NCI-H1417 (cell line): ENCODE data around the gene ITIH3.

ENCODE experiments used
- DNase-seq, 3 experiments: peaks; one replicate each; lab custom pipeline; 2025; lab: John Stamatoyannopoulos, UW

Gene ITIH3

DNA sequence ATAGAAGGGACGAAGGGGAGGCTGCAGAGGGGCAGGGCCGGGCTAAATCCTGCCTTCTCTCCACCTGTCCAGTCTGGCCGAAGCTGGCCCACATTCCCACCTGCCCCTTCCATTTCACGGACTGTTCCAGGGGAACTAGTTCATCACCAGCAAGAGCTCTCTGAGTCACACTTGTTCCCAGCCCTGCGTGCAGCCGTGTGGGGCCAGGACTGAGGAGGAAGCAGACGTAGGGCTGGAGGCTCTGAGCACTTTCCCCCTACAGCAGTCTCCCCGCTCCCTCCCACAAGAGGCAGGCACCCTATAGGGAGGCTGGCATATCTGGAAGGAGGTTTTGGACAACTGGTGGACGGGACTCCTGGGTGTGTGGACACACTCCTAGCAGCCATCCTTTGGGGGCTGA is 32.8 kb downstream of the ITIH3 start:
- no peak for DNase-seq

DNA sequence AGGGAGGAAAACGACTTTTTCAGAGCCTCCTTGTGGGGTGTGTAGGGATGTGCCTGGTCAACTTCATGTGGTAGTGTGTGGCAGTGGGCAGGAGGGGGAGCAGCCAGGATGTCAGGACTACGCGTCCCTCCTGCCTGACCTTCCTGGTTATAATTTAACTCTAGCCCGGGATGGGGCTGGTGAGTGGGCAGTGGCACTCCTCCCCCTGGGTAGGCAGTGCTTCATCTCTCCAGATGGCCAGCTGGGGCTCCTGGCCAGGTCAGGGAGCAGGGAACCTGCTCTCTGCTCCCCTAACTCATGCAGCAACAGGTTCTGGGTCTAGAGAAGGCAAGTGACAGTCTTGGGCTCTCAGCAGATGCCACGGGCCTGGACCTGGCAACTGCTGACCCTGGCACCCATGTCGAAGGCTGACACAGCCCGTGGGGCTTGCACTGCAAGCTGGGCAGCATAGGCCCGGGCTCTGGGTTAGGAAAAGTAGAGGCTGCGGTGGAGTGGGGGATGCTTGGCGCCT is 33.3 kb downstream of the ITIH3 start:
- DNase-seq: no peak

DNA sequence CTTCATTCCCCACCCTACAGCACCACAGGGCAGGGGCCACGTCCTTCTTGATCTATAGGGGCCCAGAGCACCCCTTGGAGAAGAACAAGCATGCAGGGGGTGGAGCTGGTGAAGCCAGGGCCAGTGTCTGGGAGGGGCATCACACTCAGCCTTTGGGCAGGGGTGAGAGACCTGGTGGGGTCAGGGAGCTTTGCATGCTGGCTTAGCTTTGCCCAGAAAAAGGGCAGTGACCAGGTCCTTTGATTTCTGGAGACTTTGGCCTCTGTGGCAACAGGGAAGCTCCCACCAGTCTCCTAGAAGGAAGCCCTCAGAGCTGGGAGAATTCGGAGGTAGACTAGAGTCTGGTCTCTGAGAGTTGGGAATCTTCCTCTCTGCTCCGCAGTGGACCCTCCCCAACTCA is 34.9 kb downstream of the ITIH3 start:
- no peak for DNase-seq

DNA sequence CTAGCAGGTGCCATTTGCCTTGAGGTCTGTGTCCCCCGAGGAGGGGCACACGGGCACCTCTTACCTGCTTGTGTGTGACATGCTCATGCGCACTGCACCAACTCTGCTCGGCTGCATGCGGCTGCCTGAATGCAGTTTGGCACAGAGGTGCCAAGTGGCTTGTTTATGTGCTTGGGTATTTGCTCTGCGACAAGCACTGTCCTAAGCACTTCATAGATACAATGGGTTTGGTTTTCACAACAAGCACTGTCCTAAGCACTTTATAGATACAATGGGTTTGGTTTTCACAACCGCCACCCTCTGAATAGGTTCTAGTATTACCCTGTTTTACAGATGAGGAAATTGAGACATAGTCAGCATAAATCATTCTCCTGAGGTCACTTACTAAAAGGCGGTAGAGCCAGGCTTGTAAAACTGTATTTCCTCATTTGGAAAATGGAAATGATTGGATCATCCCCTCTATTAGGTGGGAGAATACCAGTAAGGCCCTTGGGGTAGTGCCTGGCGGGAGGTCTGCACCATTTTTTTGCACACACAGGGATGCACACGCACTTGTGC is 35.4 kb downstream of the ITIH3 start:
- no peak for DNase-seq

DNA sequence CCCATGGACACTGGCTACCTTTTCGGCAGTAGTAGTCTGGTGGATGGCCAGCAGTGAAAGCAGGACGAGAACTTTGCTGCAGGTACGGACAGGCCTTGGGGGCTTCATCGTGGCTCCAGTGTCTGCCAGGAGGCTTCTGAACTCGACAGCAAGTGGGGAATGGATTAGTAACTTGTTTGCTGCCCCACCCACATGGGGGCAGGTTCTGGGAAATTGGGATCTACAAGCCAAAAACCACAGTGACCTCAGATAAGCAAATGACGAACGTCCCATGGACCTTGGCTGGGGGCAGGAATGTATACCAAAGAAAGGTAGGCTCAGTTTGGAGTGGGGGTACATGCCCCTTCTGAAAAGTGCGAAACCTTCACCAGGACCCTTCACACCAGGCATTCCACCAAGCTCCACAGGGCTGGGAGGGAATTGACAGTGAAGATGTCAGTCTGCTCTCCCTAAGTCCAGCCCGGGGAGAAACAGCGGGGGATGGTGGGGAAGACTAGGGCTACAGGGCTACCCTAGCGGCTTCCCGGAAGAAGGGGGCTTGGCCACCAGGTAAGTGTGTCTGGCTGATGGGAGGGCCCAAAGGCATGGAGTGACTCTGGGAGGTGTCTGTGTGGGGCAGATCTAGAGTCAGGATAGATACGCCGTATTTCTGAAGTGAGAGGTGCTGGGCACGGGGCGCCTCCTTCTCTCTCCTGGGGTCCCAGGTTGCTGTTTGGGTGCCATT is 36.1 kb downstream of the ITIH3 start, which contains the start of gene ITIH4:
ITIH4 (minus strand) TSS at position 138 of the 724 bp plus-strand sequence; CDS start at position 108, 30 bp downstream.
- no peak for DNase-seq

DNA sequence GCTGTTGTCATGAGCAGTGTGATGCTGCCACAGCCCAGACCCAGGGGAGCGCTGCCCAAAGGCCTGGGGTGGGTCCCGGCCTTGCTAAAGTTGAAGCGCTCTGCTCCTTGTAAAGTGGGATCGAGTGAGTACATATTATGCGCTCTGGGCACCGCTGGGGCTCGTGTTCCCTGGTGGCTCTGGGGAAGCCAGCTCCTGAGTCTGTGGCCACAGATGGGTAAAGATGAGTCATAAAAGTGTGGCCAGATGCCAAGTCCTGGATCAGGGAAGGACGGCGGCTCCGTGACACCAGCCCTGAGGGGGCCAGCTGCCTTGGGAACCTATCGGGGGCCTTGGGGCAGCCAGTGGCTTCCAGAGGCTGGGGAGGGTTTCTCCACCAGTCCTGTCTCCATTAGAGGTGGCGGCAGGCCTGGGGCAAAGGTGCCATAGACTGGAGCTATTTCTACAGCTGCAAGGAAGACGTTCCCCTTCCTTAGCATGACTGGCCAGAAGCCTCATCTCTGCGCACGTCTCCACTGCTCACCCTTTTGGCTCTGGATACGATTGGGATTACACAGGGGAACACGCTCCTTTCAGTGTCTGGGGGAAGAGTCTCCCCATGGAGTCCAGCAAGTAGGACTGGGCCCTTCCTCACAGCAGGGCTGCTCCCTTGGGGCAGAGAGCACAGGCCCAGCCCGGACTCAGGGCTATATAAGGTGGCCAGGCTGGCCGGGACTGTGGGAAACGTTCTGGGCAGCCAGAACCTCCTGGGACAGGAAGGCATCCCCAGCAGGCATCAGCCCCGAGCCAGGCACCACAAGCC is 37.1 kb downstream of the ITIH3 start:
- no peak for DNase-seq

- no peak for DNase-seq
These were observed 38.6 kb downstream of the ITIH3 start for GRCh38 chr3:52833202-52833601.

GRCh38 chr3:52834871-52835501 is 40.4 kb downstream of the ITIH3 start, which contains the start of gene MUSTN1:
TSS of gene MUSTN1 (minus strand) at chr3:52835019. CDS start at chr3:52834948, 71 bp downstream.
- DNase-seq: no peak

GRCh38 chr3:52835766-52836470 is 41.3 kb downstream of the ITIH3 start:
- DNase-seq: no peak

DNA sequence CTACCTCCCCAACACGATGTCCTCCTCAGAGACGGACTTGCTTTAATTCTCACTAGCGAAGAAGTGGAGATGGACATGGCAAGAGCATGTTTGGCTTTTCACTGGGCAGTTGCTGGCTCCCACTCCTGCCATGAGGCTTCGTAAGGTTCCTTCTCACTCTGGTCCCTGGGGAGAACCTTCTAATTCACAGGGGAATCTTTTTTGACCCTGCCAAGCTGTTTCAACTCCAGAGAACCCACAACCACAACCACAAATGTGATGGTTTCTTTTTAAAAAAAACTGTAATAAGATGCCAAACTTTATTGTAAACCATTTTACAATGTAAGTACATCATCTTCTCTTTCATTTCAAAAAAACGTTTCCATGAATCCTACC is 41.9 kb downstream of the ITIH3 start:
- no peak for DNase-seq

GRCh38 chr3:52836986-52837385 is 42.4 kb downstream of the ITIH3 start:
- DNase-seq: no peak

DNA sequence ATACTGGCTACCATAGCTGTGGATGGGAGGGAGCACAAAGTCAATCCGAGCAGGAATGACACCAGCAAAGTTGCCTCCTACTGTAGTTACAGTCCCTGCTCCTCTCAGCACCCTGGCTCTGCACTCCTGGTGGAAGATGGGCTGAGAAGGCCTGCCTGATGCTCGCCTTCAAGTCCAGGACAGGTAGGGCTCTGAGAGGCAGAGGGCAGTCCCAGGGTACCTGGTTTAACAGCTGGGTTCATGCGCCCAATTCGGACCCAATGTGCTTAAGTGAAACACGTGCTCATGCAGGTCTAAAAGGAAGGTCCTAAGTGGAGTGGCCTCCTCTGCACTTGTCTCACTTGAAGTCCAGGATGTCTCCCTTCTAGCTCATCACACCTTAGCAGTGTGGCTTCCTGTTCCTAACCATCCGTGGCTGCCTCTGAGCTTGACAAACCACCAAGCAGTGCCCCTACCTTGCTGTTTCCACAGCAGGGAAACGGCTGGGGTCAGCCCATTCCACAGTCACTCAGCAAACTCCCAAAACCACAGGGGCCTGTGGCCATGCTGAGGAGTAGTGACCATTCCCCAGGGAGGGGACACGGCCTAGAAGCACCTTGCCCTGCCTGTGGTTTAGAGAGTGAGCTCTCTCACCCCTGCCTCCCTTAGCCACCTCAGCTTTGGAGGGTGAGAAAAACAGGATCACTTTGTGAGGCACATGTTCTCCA is 44.1 kb downstream of the ITIH3 start:
- no peak for DNase-seq

DNA sequence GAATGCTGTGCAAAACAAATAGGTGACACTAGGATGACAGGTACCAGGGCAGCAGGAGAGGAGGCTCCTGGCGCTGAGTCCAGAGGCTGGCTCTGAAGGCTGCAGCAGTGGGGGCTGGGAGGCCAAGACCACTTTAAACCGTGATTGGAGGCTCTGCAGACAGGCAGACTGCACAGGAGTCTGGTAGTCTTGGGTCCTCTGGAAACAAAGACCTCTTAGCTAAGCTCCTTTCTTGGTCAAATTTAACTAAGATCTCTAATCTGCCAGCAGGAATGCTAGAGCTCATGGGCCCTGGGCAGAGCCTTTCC is 44.6 kb downstream of the ITIH3 start:
- no peak for DNase-seq

GRCh38 chr3:52839892-52840545 is 45.4 kb downstream of the ITIH3 start:
- no peak for DNase-seq

DNA sequence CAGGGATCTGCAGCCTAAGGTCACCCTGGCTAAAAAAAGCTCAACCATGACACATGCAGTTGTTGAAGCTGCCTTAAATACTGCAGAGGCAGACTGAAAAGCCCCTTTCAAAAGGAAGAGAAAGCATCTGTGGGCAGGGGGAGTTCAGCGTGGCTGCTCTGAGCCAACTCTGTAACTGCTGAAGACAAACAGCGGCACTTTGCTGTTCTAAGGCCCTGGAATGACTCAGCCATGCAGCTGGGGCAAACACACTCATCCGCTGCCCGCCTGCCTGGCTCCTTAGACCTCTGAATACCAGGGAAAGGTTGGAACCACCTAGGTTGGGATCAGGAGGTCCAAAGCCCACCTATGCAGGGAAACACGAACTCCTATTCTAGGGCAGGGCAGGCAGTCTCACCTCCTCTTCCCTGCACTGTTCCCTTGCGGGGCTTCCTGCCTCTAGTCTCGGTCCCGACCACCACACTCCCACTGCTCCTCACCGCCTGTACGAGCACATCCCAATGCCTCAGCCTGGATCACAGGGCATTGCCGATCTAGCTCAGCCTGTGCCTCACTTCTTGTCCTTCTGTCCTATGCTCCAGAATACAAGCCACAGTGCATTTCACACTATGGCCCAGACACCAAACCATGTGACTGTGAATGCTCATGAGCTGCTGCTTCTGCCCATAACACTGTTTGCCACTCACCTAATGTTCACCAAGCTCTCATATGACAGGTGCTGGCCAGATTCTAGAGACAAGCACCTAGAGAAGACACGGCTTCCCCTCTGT is 46.8 kb downstream of the ITIH3 start:
- DNase-seq: no peak

DNA sequence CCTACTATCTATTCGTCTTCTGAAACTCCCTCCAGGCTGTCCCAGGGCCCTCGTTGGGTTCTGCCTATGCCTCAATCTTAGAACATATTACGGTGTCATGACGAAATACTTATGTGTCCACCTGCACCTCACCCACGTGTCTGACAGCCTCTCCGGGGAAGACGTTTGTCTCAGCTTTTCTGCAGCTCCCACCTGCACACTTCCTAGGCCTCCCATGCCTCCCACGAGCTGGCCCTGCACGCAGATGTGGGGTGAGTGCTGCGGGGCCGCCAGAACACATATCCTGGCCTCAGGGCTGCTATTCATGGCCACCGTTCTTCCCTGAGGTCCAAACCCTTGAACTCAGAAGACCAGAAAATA is 47.4 kb downstream of the ITIH3 start:
- DNase-seq: no peak

DNA sequence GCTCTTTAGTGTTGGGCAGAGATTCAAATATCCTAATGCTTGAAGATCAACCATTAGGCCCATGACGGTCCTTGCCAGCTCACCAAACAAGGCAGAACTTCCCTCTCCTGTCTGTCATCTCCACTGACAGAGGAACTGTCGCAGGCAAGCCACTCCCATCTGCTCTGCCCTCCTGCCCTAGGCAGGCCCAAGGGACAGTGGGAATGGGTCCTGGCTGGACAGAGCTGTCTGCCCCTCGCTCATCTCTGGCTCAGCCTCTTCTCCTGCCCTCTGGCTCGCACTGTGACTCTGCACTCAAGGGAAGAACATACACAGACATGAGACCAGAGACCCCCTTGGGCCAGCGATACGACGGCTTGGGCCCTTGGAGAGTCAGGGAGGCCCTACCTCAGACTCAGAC is 47.8 kb downstream of the ITIH3 start:
- DNase-seq: no peak

GRCh38 chr3:52843108-52843865 is 48.7 kb downstream of the ITIH3 start:
- no peak for DNase-seq

- no peak for DNase-seq
These were observed 49.3 kb downstream of the ITIH3 start for GRCh38 chr3:52843881-52844280.
